Neuronal stem cell (in vitro differentiated cells): ENCODE results near the gene CEP162.

Experiments used
- DNase-seq: peaks from one replicate; pipeline ENCODE4 v3.0.0-alpha.2; 2013; ENCODE audit warnings: low spot score
- H2AFZ ChIP-seq: one replicate; pipeline ENCODE4 v1.6.1; 2013; ENCODE audit warnings: mild to moderate bottlenecking, low read length, inconsistent platforms
- H2AK5ac ChIP-seq: 2 replicates; pipeline ENCODE4 v1.6.1; 2013; ENCODE audit warnings: low read depth, mild to moderate bottlenecking, inconsistent platforms, low read length, moderate library complexity, mixed read lengths
- H2BK120ac ChIP-seq: 2 replicates; pipeline ENCODE4 v1.6.1; 2013; ENCODE audit warnings: low read depth, mild to moderate bottlenecking, inconsistent platforms, low read length, moderate library complexity, mixed read lengths
- H2BK12ac ChIP-seq: one replicate; pipeline ENCODE4 v1.6.1; 2013; ENCODE audit warnings: low read length, inconsistent platforms
- H2BK15ac ChIP-seq: 2 replicates; pipeline ENCODE4 v1.6.1; 2013; ENCODE audit warnings: mild to moderate bottlenecking, low read length, inconsistent platforms, mixed read lengths
- H2BK5ac ChIP-seq: one replicate; pipeline ENCODE4 v1.6.1; 2013; ENCODE audit warnings: inconsistent platforms, mild to moderate bottlenecking, low read length, moderate library complexity
- H3K14ac ChIP-seq: one replicate; pipeline ENCODE4 v1.6.1; 2013; ENCODE audit warnings: low read length, inconsistent platforms
- H3K18ac ChIP-seq: 2 replicates; pipeline ENCODE4 v1.6.1; 2013; ENCODE audit warnings: low read length, inconsistent platforms
- H3K23ac ChIP-seq: 2 replicates; pipeline ENCODE4 v1.6.1; 2013; ENCODE audit warnings: low read depth, mild to moderate bottlenecking, mixed read lengths, low read length, inconsistent platforms; ENCODE audit not compliant: poor library complexity
- H3K27ac ChIP-seq: replicated peaks from 3 replicates; pipeline ENCODE4 v1.5.1; 2013; ENCODE audit warnings: low read length, inconsistent platforms
- H3K27me3 ChIP-seq, 3 experiments: 2 replicates each; pipeline ENCODE4 v1.6.1; 2013; ENCODE audit warnings: low read length in 3 of 3, mild to moderate bottlenecking in 2 of 3, inconsistent platforms in 1 of 3, low read depth in 1 of 3, mixed read lengths in 1 of 3, moderate library complexity in 1 of 3; ENCODE audit not compliant: control insufficient read depth in 3 of 3, insufficient read depth in 3 of 3
- H3K36me3 ChIP-seq, 2 donors: replicated peaks in 1 of 2; 2 replicates each; pipeline ENCODE4 v1.6.1; 2013; ENCODE audit warnings: low read length in 2 of 2; ENCODE audit not compliant: control insufficient read depth in 2 of 2, insufficient read depth in 2 of 2
- H3K4ac ChIP-seq: 2 replicates; pipeline ENCODE4 v1.6.1; 2013; ENCODE audit warnings: inconsistent platforms, mild to moderate bottlenecking, low read length, moderate library complexity
- H3K4me1 ChIP-seq, 2 donors: 1 replicate in 1 of 2; 2 replicates in 1 of 2; pipeline ENCODE4 v1.6.1; 2013; ENCODE audit warnings: low read length in 2 of 2, low read depth in 1 of 2; ENCODE audit not compliant: control insufficient read depth in 2 of 2, insufficient read depth in 1 of 2
- H3K4me2 ChIP-seq: one replicate; pipeline ENCODE4 v1.6.1; 2013; ENCODE audit warnings: mild to moderate bottlenecking, low read length, inconsistent platforms; ENCODE audit not compliant: insufficient read depth, poor library complexity, severe bottlenecking
- H3K4me3 ChIP-seq, 2 donors: 2 replicates each; pipeline ENCODE4 v1.5.1; 2013; ENCODE audit warnings: low read length in 2 of 2, mild to moderate bottlenecking in 2 of 2, inconsistent platforms in 1 of 2, moderate library complexity in 1 of 2
- H3K79me1 ChIP-seq: one replicate; pipeline ENCODE4 v1.6.1; 2013; ENCODE audit warnings: low read depth, mild to moderate bottlenecking, inconsistent platforms, low read length, moderate library complexity
- H3K9ac ChIP-seq: one replicate; pipeline ENCODE4 v1.6.1; 2013; ENCODE audit warnings: mild to moderate bottlenecking, low read depth, low read length, inconsistent platforms; ENCODE audit not compliant: poor library complexity
- H3K9me3 ChIP-seq, 2 donors: replicated peaks in 1 of 2; 2 replicates each; pipeline versions ENCODE3 to v1.6.1; 2013; ENCODE audit warnings: low read length in 2 of 2, mild to moderate bottlenecking in 2 of 2, inconsistent platforms in 1 of 2, low read depth in 1 of 2, mixed read lengths in 1 of 2, moderate library complexity in 1 of 2; ENCODE audit not compliant: control insufficient read depth in 2 of 2, insufficient read depth in 1 of 2
- H4K8ac ChIP-seq: one replicate; pipeline ENCODE4 v1.6.1; 2013; ENCODE audit warnings: low read depth, mild to moderate bottlenecking, inconsistent platforms, low read length, moderate library complexity
- H4K91ac ChIP-seq: one replicate; pipeline ENCODE4 v1.6.1; 2013; ENCODE audit warnings: low read length, low read depth, mild to moderate bottlenecking, inconsistent platforms; ENCODE audit not compliant: poor library complexity
- WGBS, 2 donors: extraction: QIAGEN DNeasy Blood & Tissue Kit; methylation state at CpG; one replicate each; pipeline ENCODE4 v1.1.7; 2013; ENCODE audit warnings: missing lambda C conversion rate in 2 of 2, mixed read lengths in 1 of 2; ENCODE audit not compliant: insufficient read length in 2 of 2, insufficient replicate concordance in 1 of 2; ENCODE audit errors: extremely low coverage in 2 of 2; 5-methylcytosine and 5-hydroxymethylcytosine counted together

The CEP162 gene

DNA sequence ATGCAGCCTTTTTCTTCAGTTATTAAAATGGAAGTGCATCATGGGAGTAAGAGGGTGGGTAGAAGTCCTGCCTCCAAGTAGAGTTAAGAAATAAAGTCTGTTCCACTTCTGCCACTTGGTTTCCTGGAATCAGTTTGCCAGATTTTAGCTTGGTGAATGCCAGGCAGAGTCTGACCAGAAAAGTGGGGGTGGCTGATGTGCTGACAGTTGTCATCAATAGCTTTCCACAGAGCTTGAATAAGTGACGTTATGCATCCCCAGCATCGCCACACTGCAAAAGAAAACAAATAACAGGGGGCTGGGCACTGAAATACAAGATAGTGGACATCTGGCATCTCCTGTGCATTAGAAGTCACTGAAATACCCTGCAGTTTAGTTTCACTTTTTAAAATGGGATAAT is 30.8 kb upstream of the CEP162 start:
- no peak overlapping the region for H2BK15ac ChIP-seq
- no peak overlapping the region for H3K9ac ChIP-seq
- H3K4me2 ChIP-seq: no peak overlapping the region
- no peak overlapping the region for H2BK12ac ChIP-seq
- H4K91ac ChIP-seq: no peak overlapping the region
- H2AFZ ChIP-seq: no peak overlapping the region
- H3K4me3 ChIP-seq: no peak overlapping the region
- no peak overlapping the region for H2BK120ac ChIP-seq
- H3K79me1 ChIP-seq: no peaks in the 10 kb centered on the region
- no CpG with 5 or more reads among the region's 2 CpGs for WGBS, 2 donors
- H3K14ac ChIP-seq: no peak overlapping the region
- no peaks in the 10 kb centered on the region for H3K27me3 ChIP-seq
- no peak overlapping the region for H3K4ac ChIP-seq
- no peaks in the 10 kb centered on the region for H3K9me3 ChIP-seq
- DNase-seq: no peak
- H3K18ac ChIP-seq: no peak overlapping the region
- no peak overlapping the region for H3K23ac ChIP-seq
- no peak overlapping the region for H3K27ac ChIP-seq
- H4K8ac ChIP-seq: no peak overlapping the region
- no peak overlapping the region for H2AK5ac ChIP-seq
- no peaks in the 10 kb centered on the region for H3K4me1 ChIP-seq
- H3K36me3 ChIP-seq: no peaks in the 10 kb centered on the region
- H2BK5ac ChIP-seq: no peak overlapping the region

DNA sequence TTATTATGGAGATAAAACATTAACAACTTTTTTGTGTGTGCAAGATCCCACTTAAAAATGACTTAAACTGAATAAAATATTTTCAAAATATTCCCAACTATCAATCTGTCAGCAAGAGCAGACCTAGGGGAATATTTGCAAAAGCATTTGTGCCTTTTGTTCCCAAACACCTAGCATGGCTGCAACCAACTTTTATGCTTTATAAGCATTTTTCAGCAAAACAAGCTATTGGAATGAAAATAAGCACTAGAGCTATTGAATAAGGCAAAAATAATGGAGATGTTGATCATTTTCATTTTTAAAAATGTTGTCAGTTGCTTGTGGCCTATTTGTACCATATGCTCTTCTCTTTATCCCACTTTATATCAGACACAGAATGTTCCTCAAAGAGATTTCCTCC is 28.2 kb upstream of the CEP162 start:
- Histone ChIP-seq H3K79me1 (no peaks in the 10 kb centered on the region), H3K23ac (no peak overlapping the region), H3K14ac (no peak overlapping the region), H3K4ac (no peak overlapping the region), H4K8ac (no peak overlapping the region), H3K4me1 (no peaks in the 10 kb centered on the region), H3K36me3 (no peaks in the 10 kb centered on the region), H2BK120ac (no peak overlapping the region), H2AK5ac (no peak overlapping the region), H3K4me2 (no peak overlapping the region), H3K4me3 (no peak overlapping the region), H3K9me3 (no peaks in the 10 kb centered on the region), H4K91ac (no peak overlapping the region), H2BK5ac (no peak overlapping the region), H2BK12ac (no peak overlapping the region), H2BK15ac (no peak overlapping the region), H3K27me3 (no peaks in the 10 kb centered on the region), H3K27ac (no peak overlapping the region), H3K18ac (no peak overlapping the region), H2AFZ (no peak overlapping the region), H3K9ac (no peak overlapping the region)
- no peak for DNase-seq

DNA sequence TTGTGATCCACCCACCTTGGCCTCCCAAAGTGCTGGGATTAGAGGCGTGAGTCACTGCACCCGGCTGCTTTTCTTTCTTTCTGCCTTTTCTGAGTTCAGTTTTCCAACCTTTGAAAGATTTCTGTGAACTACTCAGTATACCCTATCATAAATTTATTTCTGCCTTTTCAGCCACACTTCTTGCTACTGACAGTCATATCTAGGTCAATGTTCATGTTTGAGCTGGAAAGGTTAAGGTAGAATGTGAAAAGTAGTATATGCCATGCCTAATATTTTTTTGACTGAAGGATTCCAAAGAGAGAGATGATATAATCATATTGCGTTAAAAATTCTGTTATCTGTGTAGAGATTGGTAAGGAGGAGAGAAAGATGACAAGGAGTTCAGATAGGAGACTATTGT is 25.9 kb upstream of the CEP162 start:
- H2BK12ac ChIP-seq: no peak overlapping the region
- no peaks in the 10 kb centered on the region for H3K4me1 ChIP-seq
- H3K9ac ChIP-seq: no peak overlapping the region
- no peak overlapping the region for H3K4ac ChIP-seq
- no peak overlapping the region for H3K23ac ChIP-seq
- no peak overlapping the region for H2AK5ac ChIP-seq
- H3K79me1 ChIP-seq: no peaks in the 10 kb centered on the region
- H2BK120ac ChIP-seq: no peak overlapping the region
- H3K18ac ChIP-seq: no peak overlapping the region
- H4K8ac ChIP-seq: no peak overlapping the region
- H3K14ac ChIP-seq: no peak overlapping the region
- no peak overlapping the region for H3K4me3 ChIP-seq
- H3K4me2 ChIP-seq: no peak overlapping the region
- no peak overlapping the region for H2AFZ ChIP-seq
- no CpG with 5 or more reads among the region's 3 CpGs for WGBS, 2 donors
- DNase-seq: no peak
- H2BK15ac ChIP-seq: no peak overlapping the region
- no peaks in the 10 kb centered on the region for H3K36me3 ChIP-seq
- H2BK5ac ChIP-seq: no peak overlapping the region
- no peak overlapping the region for H4K91ac ChIP-seq
- H3K27me3 ChIP-seq: no peaks in the 10 kb centered on the region
- no peaks in the 10 kb centered on the region for H3K9me3 ChIP-seq
- no peak overlapping the region for H3K27ac ChIP-seq

DNA sequence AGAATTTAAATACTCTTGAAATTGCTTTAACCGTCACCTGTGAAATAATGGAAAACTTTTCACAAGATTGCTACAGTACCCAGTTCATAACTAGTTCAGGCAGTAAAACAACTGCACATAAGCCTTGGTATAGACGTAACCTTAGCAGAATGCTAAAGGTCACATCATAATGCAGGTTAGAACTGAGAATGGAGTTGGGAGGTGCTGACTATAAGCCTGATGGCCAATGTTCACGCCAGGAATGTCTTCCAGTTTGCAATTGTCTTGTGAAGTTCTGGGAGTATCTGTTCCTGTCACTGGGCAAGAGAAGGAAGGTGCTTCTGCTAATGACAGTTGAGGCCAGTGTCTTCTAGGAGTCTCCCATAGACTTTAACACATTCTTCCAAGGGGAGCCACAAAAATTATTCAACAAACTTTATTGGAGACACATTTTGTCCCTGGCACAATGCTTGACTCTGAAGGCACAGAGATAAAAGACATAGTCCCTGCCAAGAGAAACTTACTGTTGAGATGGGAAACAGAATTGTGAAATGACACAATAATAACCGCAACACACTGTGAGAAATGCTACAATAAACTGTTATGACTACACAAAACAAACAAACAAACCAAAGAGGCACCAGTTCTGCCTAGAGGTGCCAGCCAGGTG is 24.6 kb upstream of the CEP162 start:
- Histone ChIP-seq H2BK12ac (no peak overlapping the region), H2AK5ac (no peak overlapping the region), H3K18ac (no peak overlapping the region), H2BK15ac (no peak overlapping the region), H3K27ac (no peak overlapping the region), H3K4ac (no peak overlapping the region), H4K8ac (no peak overlapping the region), H2BK5ac (no peak overlapping the region), H3K27me3 (no peaks in the 10 kb centered on the region), H3K9ac (no peak overlapping the region), H3K36me3 (no peaks in the 10 kb centered on the region), H3K23ac (no peak overlapping the region), H2BK120ac (no peak overlapping the region), H3K79me1 (no peaks in the 10 kb centered on the region), H2AFZ (no peak overlapping the region), H3K4me2 (no peak overlapping the region), H3K4me1 (no peaks in the 10 kb centered on the region), H4K91ac (no peak overlapping the region), H3K9me3 (no peaks in the 10 kb centered on the region), H3K4me3 (no peak overlapping the region), H3K14ac (no peak overlapping the region)
- no CpG with 5 or more reads among the region's 4 CpGs for WGBS, 2 donors
- DNase-seq: no peak
